Iris pigment epithelial cell (primary cell): ENCODE data around the gene DENND5A.
"Not testable (repeated sequence)": the region's sequence is repeated elsewhere in the genome, so short reads cannot be mapped to it uniquely, and the experiment has no call there.

Experiments
- DNase-seq: peaks from one replicate; pipeline ENCODE4 v3.0.0-alpha.2; 2011; ENCODE audit warnings: low read depth

Gene DENND5A

GRCh38 chr11:9264316-9265210, 587 bp downstream of the DENND5A start:
- DNase-seq, result peak; percentile 83

GRCh38 chr11:9263840-9264315, 1.3 kb downstream of the DENND5A start:
- peak; percentile 38 for DNase-seq

- DNase-seq, result not testable (repeated sequence)
Measured at GRCh38 chr11:9260838-9261146, 4.4 kb downstream of the DENND5A start.

GRCh38 chr11:9259981-9260837, 4.9 kb downstream of the DENND5A start:
- no peak for DNase-seq

GRCh38 chr11:9258279-9258678, 6.9 kb downstream of the DENND5A start:
- not testable (repeated sequence) for DNase-seq

GRCh38 chr11:9254416-9254815, 10.7 kb downstream of the DENND5A start:
- no peak for DNase-seq

- no peak for DNase-seq
Measured at GRCh38 chr11:9253086-9253485, 12.1 kb downstream of the DENND5A start.

GRCh38 chr11:9251311-9251710, 13.8 kb downstream of the DENND5A start:
- DNase-seq, result no peak

GRCh38 chr11:9250139-9250582, 15.0 kb downstream of the DENND5A start:
- peak; percentile 63 for DNase-seq

GRCh38 chr11:9249252-9249651, 15.9 kb downstream of the DENND5A start:
- DNase-seq, result no peak

GRCh38 chr11:9247863-9248262, 17.3 kb downstream of the DENND5A start:
- DNase-seq, result no peak

- not testable (repeated sequence) for DNase-seq
Measured at GRCh38 chr11:9236242-9236641, 28.9 kb downstream of the DENND5A start.

GRCh38 chr11:9232482-9232881, 32.7 kb downstream of the DENND5A start:
- no peak for DNase-seq

GRCh38 chr11:9231848-9232177, 33.3 kb downstream of the DENND5A start:
- DNase-seq, result peak; percentile 64

GRCh38 chr11:9230296-9230695, 34.9 kb downstream of the DENND5A start:
- DNase-seq, result peak; percentile 37

GRCh38 chr11:9228091-9228490, 37.1 kb downstream of the DENND5A start:
- no peak for DNase-seq

- no peak for DNase-seq
Measured at GRCh38 chr11:9225748-9226298, 39.3 kb downstream of the DENND5A start.

GRCh38 chr11:9222654-9223053, 42.5 kb downstream of the DENND5A start:
- no peak for DNase-seq

GRCh38 chr11:9220853-9221252, 44.3 kb downstream of the DENND5A start:
- DNase-seq, result not testable (repeated sequence)

- DNase-seq, result peak; percentile 88
Measured at GRCh38 chr11:9219572-9219971, 45.6 kb downstream of the DENND5A start.

- peak; percentile 69 for DNase-seq
Measured at GRCh38 chr11:9219115-9219514, 46.0 kb downstream of the DENND5A start.

- peak; percentile 63 for DNase-seq
Measured at GRCh38 chr11:9214765-9215164, 50.4 kb downstream of the DENND5A start.

- DNase-seq, result no peak
Measured at GRCh38 chr11:9211322-9211721, 53.8 kb downstream of the DENND5A start.
